Peyer's patch (tissue), 4 donors: ENCODE data around the gene KRTAP3-3. TPM values are rescaled to one million over a fixed set of nuclear protein-coding genes. Genes with fewer than 3 reads are reported as not detected.
"Not testable (repeated sequence)": the region's sequence is repeated elsewhere in the genome, so short reads cannot be mapped to it uniquely, and the experiment has no call there.

Experiments used
- DNase-seq, 3 donors: peaks; one replicate each; pipeline ENCODE4 v3.0.0-alpha.2; 2017 to 2019
- H3K27ac ChIP-seq, 4 donors: fragments of 200-600 bp; sonication (generic); one replicate each; pipeline ENCODE4 v1.5.1; 2016 to 2019
- H3K27me3 ChIP-seq, 2 donors: fragments of 200-600 bp; sonication (generic); one replicate each; pipeline ENCODE4 v1.5.1; 2019
- H3K36me3 ChIP-seq, 3 donors: fragments of 200-600 bp; sonication (generic); one replicate each; pipeline ENCODE4 v1.5.1; 2016 to 2019
- H3K4me1 ChIP-seq, 4 donors: fragments of 200-600 bp; sonication (generic); one replicate each; pipeline ENCODE4 v1.5.1; 2016 to 2019
- H3K4me3 ChIP-seq, 4 donors: fragments of 200-600 bp; sonication (generic); 1 replicate in 3 of 4; 2 replicates in 1 of 4; pipeline ENCODE4 v1.5.1; 2016 to 2019; ENCODE audit warnings: mild to moderate bottlenecking in 1 of 4
- H3K9me3 ChIP-seq, 4 donors: fragments of 200-600 bp; sonication (generic); one replicate each; pipeline ENCODE4 v1.5.1; 2016 to 2019; ENCODE audit warnings: mild to moderate bottlenecking in 1 of 4
- POLR2A ChIP-seq, 2 donors: fragments of 450-650 bp; IDR thresholded peaks; one replicate each; pipeline ENCODE4 v1.5.1; 2017; ENCODE audit warnings: antibody characterized with exemption in 2 of 2, mild to moderate bottlenecking in 2 of 2, moderate library complexity in 2 of 2
- total RNA-seq, 4 donors: library from RNA; depleted of rRNA; stranded (reverse); fragments of >200 nt; gene quantifications; one replicate each; pipeline ENCODE4 v1.1.0, GENCODE V29; 2016
- TF ChIP-seq, protein P1 (sequence below), 6 experiments: fragments of 450-650 bp in 4 of 6; fragments of 200-600 bp in 2 of 6; sonication (generic) in 1 of 6; IDR thresholded peaks; one replicate each; pipeline ENCODE4 v1.5.1; 2017 to 2019; ENCODE audit warnings: antibody characterized with exemption in 6 of 6, mild to moderate bottlenecking in 3 of 6, moderate library complexity in 1 of 6

Gene KRTAP3-3
- not detected for total RNA-seq

DNA sequence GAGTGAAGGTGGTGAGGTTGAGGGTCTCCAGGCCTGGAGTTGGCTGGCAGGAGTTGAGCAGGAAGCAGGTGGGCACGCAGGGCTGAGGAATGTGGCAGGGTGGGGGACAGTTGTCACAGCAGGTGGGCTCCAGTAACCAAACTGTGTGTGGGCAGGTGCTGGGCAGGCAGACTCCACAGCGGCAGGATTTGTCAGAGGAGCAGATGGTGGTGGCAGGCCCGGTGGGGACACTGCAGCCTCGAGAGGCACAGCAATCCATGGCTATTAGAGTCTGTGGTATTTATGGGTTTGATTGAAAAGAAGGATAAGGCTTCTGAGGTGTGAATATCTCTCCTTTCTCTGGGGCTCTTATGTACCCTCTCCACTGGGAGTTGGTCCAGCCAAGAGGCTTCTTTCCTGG lies at the start of gene KRTAP3-3:
KRTAP3-3 (minus strand) TSS at position 326 of the 400 bp plus-strand sequence; CDS start at position 259, 67 bp downstream.
- no peaks in the 10 kb centered on the region for H3K36me3 ChIP-seq
- H3K9me3 ChIP-seq = no peaks in the 10 kb centered on the region
- DNase-seq = no peak
- no peak for TF ChIP-seq POLR2A (IDR thresholded peaks at IDR 0.05)
- TF ChIP-seq, protein P1, sequence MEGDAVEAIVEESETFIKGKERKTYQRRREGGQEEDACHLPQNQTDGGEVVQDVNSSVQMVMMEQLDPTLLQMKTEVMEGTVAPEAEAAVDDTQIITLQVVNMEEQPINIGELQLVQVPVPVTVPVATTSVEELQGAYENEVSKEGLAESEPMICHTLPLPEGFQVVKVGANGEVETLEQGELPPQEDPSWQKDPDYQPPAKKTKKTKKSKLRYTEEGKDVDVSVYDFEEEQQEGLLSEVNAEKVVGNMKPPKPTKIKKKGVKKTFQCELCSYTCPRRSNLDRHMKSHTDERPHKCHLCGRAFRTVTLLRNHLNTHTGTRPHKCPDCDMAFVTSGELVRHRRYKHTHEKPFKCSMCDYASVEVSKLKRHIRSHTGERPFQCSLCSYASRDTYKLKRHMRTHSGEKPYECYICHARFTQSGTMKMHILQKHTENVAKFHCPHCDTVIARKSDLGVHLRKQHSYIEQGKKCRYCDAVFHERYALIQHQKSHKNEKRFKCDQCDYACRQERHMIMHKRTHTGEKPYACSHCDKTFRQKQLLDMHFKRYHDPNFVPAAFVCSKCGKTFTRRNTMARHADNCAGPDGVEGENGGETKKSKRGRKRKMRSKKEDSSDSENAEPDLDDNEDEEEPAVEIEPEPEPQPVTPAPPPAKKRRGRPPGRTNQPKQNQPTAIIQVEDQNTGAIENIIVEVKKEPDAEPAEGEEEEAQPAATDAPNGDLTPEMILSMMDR (IDR thresholded peaks at IDR 0.05) = no peak
- H3K4me1 ChIP-seq = no peaks in the 10 kb centered on the region
- H3K27me3 ChIP-seq = no peaks in the 10 kb centered on the region
- H3K4me3 ChIP-seq = no peak within 1 kb of the TSS
- no peak within 1 kb of the TSS for H3K27ac ChIP-seq

DNA sequence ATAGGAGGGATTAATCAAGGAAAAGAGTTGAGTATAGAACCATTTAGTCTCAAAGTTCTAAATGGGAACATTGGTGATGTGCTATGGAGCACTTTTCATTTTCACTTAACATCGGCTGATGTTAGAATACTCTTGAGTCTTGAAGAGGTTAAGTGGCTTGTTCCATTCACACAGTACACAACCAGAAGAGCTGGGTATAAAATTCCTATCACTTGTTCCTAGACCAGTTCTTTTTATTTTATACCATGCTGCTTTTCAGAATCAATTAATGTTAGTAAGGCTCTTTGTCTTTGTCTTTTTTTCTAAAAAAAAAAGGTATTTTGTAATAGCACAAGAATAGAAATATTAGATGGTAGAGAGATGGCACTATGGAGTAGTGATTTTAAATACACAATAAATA lies 49.0 kb upstream of the KRTAP3-3 start:
- Histone ChIP-seq H3K27me3 (no peaks in the 10 kb centered on the region), H3K4me1 (no peaks in the 10 kb centered on the region), H3K27ac (no peak overlapping the region), H3K4me3 (no peak overlapping the region), H3K36me3 (no peaks in the 10 kb centered on the region), H3K9me3 (no peaks in the 10 kb centered on the region)
- no peak for TF ChIP-seq POLR2A (IDR thresholded peaks at IDR 0.05)
- TF ChIP-seq, protein P1 (IDR thresholded peaks at IDR 0.05) = no peak
- DNase-seq = no peak

DNA sequence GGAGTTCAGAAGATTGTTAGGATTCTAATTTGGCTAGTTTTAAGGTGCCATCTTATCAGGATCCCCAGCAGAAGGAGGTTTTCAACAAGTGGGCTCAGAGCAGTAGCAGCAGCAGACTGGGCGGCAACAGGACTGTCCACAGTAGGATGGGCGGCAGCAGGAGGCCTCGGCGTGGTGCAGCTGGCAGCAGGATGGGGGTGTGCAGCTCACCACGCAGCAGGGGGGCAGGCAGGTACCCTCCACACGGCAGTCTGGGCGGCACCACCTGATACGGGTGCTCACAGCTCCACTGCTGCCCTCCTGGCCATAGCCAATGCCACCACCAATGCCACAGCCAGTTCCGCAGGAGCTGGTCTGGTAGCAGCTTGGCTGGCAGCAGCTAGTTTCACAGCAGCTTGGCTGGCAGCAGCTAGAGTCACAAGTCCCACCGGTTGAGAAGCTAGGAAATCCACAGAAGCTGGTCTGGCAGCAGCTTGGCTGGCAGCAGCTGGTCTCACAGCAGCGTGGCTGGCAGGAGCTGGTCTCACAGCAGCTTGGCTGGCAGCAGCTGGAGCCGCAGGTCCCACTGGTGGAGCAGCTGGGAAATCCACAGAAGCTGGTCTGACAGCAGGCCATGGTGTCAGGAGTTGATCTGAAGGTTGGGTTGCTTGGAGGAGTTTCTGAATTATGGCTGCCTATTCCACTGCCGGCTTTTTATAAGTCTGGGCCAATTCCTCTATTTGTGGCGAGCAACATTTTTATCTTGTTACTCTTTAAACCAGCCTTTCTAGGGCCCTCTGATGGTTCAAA lies 47.0 kb upstream of the KRTAP3-3 start, which contains the start of gene KRTAP1-1:
KRTAP1-1 (minus strand) TSS at position 668 of the 789 bp plus-strand sequence; CDS start at position 615, 53 bp downstream.
- not testable (repeated sequence) for H3K27ac ChIP-seq, H3K27me3 ChIP-seq, DNase-seq, H3K36me3 ChIP-seq, H3K4me3 ChIP-seq, H3K4me1 ChIP-seq, H3K9me3 ChIP-seq

- no peaks in the 10 kb centered on the region for H3K27me3 ChIP-seq
- DNase-seq = no peak
- no peaks in the 10 kb centered on the region for H3K36me3 ChIP-seq
- no peak overlapping the region for H3K4me3 ChIP-seq
- H3K4me1 ChIP-seq = no peaks in the 10 kb centered on the region
- H3K9me3 ChIP-seq = no peaks in the 10 kb centered on the region
- no peak for TF ChIP-seq POLR2A (IDR thresholded peaks at IDR 0.05)
- TF ChIP-seq, protein P1 (IDR thresholded peaks at IDR 0.05) = no peak
- no peak overlapping the region for H3K27ac ChIP-seq
Observed at GRCh38 chr17:41037853-41038350, 43.9 kb upstream of the KRTAP3-3 start.

DNA sequence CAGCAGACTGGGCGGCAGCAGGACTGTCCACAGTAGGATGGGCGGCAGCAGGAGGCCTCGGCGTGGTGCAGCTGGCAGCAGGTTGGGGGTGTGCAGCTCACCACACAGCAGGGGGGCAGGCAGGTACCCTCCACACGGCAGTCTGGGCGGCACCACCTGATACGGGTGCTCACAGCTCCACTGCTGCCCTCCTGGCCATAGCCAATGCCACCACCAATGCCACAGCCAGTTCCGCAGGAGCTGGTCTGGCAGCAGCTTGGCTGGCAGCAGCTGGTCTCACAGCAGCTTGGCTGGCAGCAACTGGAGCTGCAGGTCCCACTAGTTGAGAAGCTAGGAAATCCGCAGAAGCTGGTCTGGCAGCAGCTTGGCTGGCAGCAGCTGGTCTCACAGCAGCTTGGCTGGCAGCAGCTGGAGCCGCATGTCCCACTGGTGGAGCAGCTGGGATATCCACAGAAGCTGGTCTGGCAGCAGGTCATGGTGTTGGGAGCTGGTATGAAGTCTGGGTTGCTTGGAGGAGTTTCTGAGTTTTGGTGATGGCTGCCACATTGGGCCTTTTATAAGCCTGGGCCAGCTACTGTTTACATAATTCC lies 40.5 kb upstream of the KRTAP3-3 start, which contains the start of gene KRTAP1-3:
KRTAP1-3 (minus strand) TSS at position 529 of the 590 bp plus-strand sequence; CDS start at position 476, 53 bp downstream.
- H3K4me1 ChIP-seq, DNase-seq, H3K4me3 ChIP-seq, H3K27me3 ChIP-seq, H3K36me3 ChIP-seq, H3K9me3 ChIP-seq, H3K27ac ChIP-seq: not testable (repeated sequence)

DNA sequence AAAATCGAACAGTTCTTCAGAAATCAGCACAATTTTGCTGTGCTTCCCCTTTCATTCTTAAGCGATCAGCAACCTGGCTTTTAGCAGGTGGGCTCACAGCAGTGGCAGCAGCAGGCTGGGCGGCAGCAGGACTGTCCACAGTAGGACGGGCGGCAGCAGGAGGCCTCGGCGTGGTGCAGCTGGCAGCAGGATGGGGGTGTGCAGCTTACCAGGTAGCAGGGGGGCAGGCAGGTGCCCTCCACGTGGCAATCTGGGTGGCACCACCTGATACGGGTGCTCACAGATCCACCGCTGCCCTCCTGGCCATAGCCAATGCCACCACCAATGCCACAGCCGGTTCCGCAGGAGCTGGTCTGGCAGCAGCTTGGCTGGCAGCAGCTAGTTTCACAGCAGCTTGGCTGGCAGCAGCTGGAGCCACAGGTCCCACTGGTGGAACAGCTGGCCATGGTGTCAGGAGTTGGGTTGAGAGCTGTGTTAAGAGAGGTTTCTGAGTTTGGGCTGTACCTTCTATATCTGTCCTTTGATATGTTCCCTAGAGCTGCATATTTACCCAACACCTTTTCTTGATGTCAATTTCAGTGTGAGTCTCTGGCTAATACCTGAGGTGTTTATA lies 35.8 kb upstream of the KRTAP3-3 start, which contains the start of gene KRTAP1-4:
KRTAP1-4 (minus strand) TSS at position 563 of the 613 bp plus-strand sequence; CDS start at position 446, 117 bp downstream.
- no peak for DNase-seq
- TF ChIP-seq, protein P1 (IDR thresholded peaks at IDR 0.05) = no peak
- TF ChIP-seq POLR2A (IDR thresholded peaks at IDR 0.05) = no peak
- no peak within 1 kb of the TSS for H3K4me3 ChIP-seq
- no peaks in the 10 kb centered on the region for H3K9me3 ChIP-seq
- no peaks in the 10 kb centered on the region for H3K27me3 ChIP-seq
- no peak within 1 kb of the TSS for H3K27ac ChIP-seq
- H3K36me3 ChIP-seq = no peaks in the 10 kb centered on the region
- no peaks in the 10 kb centered on the region for H3K4me1 ChIP-seq
